IMR-90 (cell line): ENCODE data around the gene CDK12. TPM values are rescaled to one million over a fixed set of nuclear protein-coding genes. Genes with fewer than 3 reads are reported as not detected.

Experiments used
- ATAC-seq: fragments of 200-7000 bp; cut with Tn5 transposase; 2 replicates; pipeline ENCODE4 v1.9.1; 2020; ENCODE audit warnings: low read depth, mild to moderate bottlenecking, moderate library complexity
- BruUV-seq: library from RNA; stranded (reverse); fragments of 400-500 nt; replicated peaks from 2 replicates; lab custom pipeline; 2021; lab: Mats Ljungman, UMichigan
- CTCF ChIA-PET: fragments of 300-600 bp; formaldehyde crosslinking; extraction: SDS; loops from one replicate; lab custom pipeline; 2021; ENCODE audit warnings: antibody characterized with exemption; lab: Yijun Ruan, JAX
- POLR2A ChIA-PET: fragments of 300-600 bp; sonication (Branson Sonifier 250); formaldehyde crosslinking; loops from one replicate; lab custom pipeline; 2022; ENCODE audit warnings: antibody characterized with exemption; ENCODE audit not compliant: unreplicated experiment; lab: Charles Lee
- DNase-seq: peaks from one replicate; pipeline ENCODE4 v3.0.0; 2013
- H2AFZ ChIP-seq: replicated peaks from 2 replicates; pipeline ENCODE3; 2013; ENCODE audit warnings: low read length, mild to moderate bottlenecking; ENCODE audit not compliant: poor library complexity
- H2AK5ac ChIP-seq: 2 replicates; pipeline ENCODE4 v1.6.1; 2013; ENCODE audit warnings: low read depth, low read length, inconsistent platforms
- H2AK9ac ChIP-seq: replicated peaks from 2 replicates; pipeline ENCODE3; 2013; ENCODE audit warnings: mild to moderate bottlenecking, low read depth, low read length, moderate library complexity; ENCODE audit not compliant: poor library complexity
- H2BK120ac ChIP-seq: 2 replicates; pipeline ENCODE4 v1.6.1; 2013; ENCODE audit warnings: low read depth, low read length, inconsistent platforms
- H2BK15ac ChIP-seq: 3 replicates; pipeline ENCODE4 v1.6.1; 2013; ENCODE audit warnings: low read depth, low read length, inconsistent platforms
- H2BK20ac ChIP-seq: 2 replicates; pipeline ENCODE4 v1.6.1; 2013; ENCODE audit warnings: low read depth, mild to moderate bottlenecking, inconsistent platforms, low read length, moderate library complexity
- H2BK5ac ChIP-seq: 2 replicates; pipeline ENCODE4 v1.6.1; 2013; ENCODE audit warnings: mild to moderate bottlenecking, low read depth, low read length, inconsistent platforms; ENCODE audit not compliant: poor library complexity, severe bottlenecking
- H3K14ac ChIP-seq: replicated peaks from 2 replicates; pipeline ENCODE4 v1.6.1; 2013; ENCODE audit warnings: low read depth, low read length, inconsistent platforms
- H3K18ac ChIP-seq: 2 replicates; pipeline ENCODE4 v1.6.1; 2013; ENCODE audit warnings: low read depth, low read length, control low read depth
- H3K23ac ChIP-seq: 2 replicates; pipeline ENCODE4 v1.6.1; 2013; ENCODE audit warnings: low read depth, low read length, inconsistent platforms
- H3K27ac ChIP-seq: 2 replicates; pipeline ENCODE4 v1.5.1; 2013; ENCODE audit warnings: mild to moderate bottlenecking, control low read depth, low read length; ENCODE audit not compliant: insufficient read depth
- H3K27me3 ChIP-seq: 2 replicates; pipeline ENCODE4 v1.6.1; 2013; ENCODE audit warnings: low read length; ENCODE audit not compliant: control insufficient read depth, insufficient read depth
- H3K36me3 ChIP-seq: 2 replicates; pipeline ENCODE4 v1.6.1; 2013; ENCODE audit warnings: low read length, mixed read lengths; ENCODE audit not compliant: control insufficient read depth, insufficient read depth
- H3K4ac ChIP-seq: 2 replicates; pipeline ENCODE4 v1.6.1; 2013; ENCODE audit warnings: low read depth, low read length, inconsistent platforms
- H3K4me1 ChIP-seq: 2 replicates; pipeline ENCODE4 v1.6.1; 2013; ENCODE audit warnings: low read length, mixed read lengths; ENCODE audit not compliant: control insufficient read depth, insufficient read depth
- H3K4me2 ChIP-seq: 2 replicates; pipeline ENCODE4 v1.6.1; 2013; ENCODE audit warnings: low read depth, mild to moderate bottlenecking, control low read depth, low read length, moderate library complexity
- H3K4me3 ChIP-seq: 2 replicates; pipeline ENCODE4 v1.5.1; 2013; ENCODE audit warnings: low read depth, mild to moderate bottlenecking, control low read depth, low read length, moderate library complexity; ENCODE audit not compliant: insufficient read depth
- H3K56ac ChIP-seq: 2 replicates; pipeline ENCODE4 v1.6.1; 2013; ENCODE audit warnings: low read length, inconsistent platforms; ENCODE audit not compliant: insufficient read depth; ENCODE audit errors: extremely low read depth
- H3K79me1 ChIP-seq, 2 experiments: 2 replicates each; pipeline ENCODE4 v1.6.1; 2013; ENCODE audit warnings: low read length in 2 of 2, inconsistent platforms in 1 of 2, low read depth in 1 of 2
- H3K9ac ChIP-seq: 2 replicates; pipeline ENCODE4 v1.6.1; 2013; ENCODE audit warnings: low read depth, low read length, control low read depth
- H3K9me1 ChIP-seq: 2 replicates; pipeline ENCODE4 v1.6.1; 2013; ENCODE audit warnings: low read length, inconsistent platforms; ENCODE audit not compliant: insufficient read depth
- H3K9me3 ChIP-seq: 2 replicates; pipeline ENCODE4 v1.6.1; 2013; ENCODE audit warnings: low read length; ENCODE audit not compliant: control insufficient read depth, insufficient read depth
- H4K20me1 ChIP-seq: 2 replicates; pipeline ENCODE4 v1.6.1; 2013; ENCODE audit warnings: low read length, inconsistent platforms; ENCODE audit not compliant: insufficient read depth
- H4K5ac ChIP-seq: 2 replicates; pipeline ENCODE4 v1.6.1; 2013; ENCODE audit warnings: mild to moderate bottlenecking, low read depth, low read length, control low read depth
- H4K8ac ChIP-seq, 2 experiments: 2 replicates each; pipeline ENCODE4 v1.6.1; 2013; ENCODE audit warnings: low read depth in 2 of 2, low read length in 2 of 2, control low read depth in 1 of 2, inconsistent platforms in 1 of 2
- H4K91ac ChIP-seq: 2 replicates; pipeline ENCODE4 v1.6.1; 2013; ENCODE audit warnings: low read depth, low read length, inconsistent platforms; ENCODE audit not compliant: insufficient read depth
- BHLHE40 ChIP-seq: fragments of 150-350 bp; IDR thresholded peaks from 2 replicates; pipeline ENCODE4 v1.6.1; 2016; ENCODE audit warnings: mild to moderate bottlenecking, low read depth, low read length
- CEBPB ChIP-seq: IDR thresholded peaks from 2 replicates; pipeline ENCODE4 v1.6.1; 2012; ENCODE audit warnings: low read depth, low read length, improper control_type of control experiment
- CHD1 ChIP-seq: IDR thresholded peaks from 2 replicates; pipeline ENCODE4 v1.6.1; 2012; ENCODE audit warnings: low read depth, low read length, improper control_type of control experiment
- CTCF ChIP-seq: conservative IDR thresholded peaks from 2 replicates; pipeline ENCODE4 v1.5.1; 2012; ENCODE audit warnings: mild to moderate bottlenecking, low read depth, low read length, improper control_type of control experiment
- ELK1 ChIP-seq: fragments of 150-350 bp; IDR thresholded peaks from 2 replicates; pipeline ENCODE4 v1.6.1; 2016; ENCODE audit warnings: low read depth, mild to moderate bottlenecking, low read length, moderate library complexity, borderline replicate concordance
- FOS ChIP-seq: fragments of 150-350 bp; IDR thresholded peaks from 2 replicates; pipeline ENCODE4 v1.6.1; 2016; ENCODE audit warnings: low read depth, low read length
- MAFK ChIP-seq: IDR thresholded peaks from 2 replicates; pipeline ENCODE4 v1.6.1; 2012; ENCODE audit warnings: low read depth, low read length, improper control_type of control experiment
- MAZ ChIP-seq: IDR thresholded peaks from 2 replicates; pipeline ENCODE4 v1.6.1; 2012; ENCODE audit warnings: low read depth, mild to moderate bottlenecking, low read length, improper control_type of control experiment, moderate library complexity, borderline replicate concordance
- MXI1 ChIP-seq: IDR thresholded peaks from 2 replicates; pipeline ENCODE4 v1.6.1; 2012; ENCODE audit warnings: low read depth, mild to moderate bottlenecking, low read length, moderate library complexity, borderline replicate concordance
- NFE2L2 ChIP-seq: fragments of 150-350 bp; IDR thresholded peaks from 2 replicates; pipeline ENCODE4 v1.6.1; 2016; ENCODE audit warnings: low read depth, mild to moderate bottlenecking, low read length
- POLR2A ChIP-seq: IDR thresholded peaks from 2 replicates; pipeline ENCODE4 v1.6.1; 2012; ENCODE audit warnings: mild to moderate bottlenecking, low read depth, low read length
- RAD21 ChIP-seq: IDR thresholded peaks from 2 replicates; pipeline ENCODE4 v1.6.1; 2012; ENCODE audit warnings: low read length, improper control_type of control experiment
- RCOR1 ChIP-seq: IDR thresholded peaks from 2 replicates; pipeline ENCODE4 v1.6.1; 2012; ENCODE audit warnings: mild to moderate bottlenecking, low read length, improper control_type of control experiment; ENCODE audit not compliant: insufficient replicate concordance
- RFX5 ChIP-seq: IDR thresholded peaks from 2 replicates; pipeline ENCODE4 v1.8.0; 2012; ENCODE audit warnings: low read depth, mild to moderate bottlenecking, low read length, moderate library complexity
- SMC3 ChIP-seq: fragments of 150-350 bp; IDR thresholded peaks from 2 replicates; pipeline ENCODE4 v1.6.1; 2016; ENCODE audit warnings: low read depth, mild to moderate bottlenecking, antibody characterized with exemption, low read length, moderate library complexity
- WGBS, 2 experiments: methylation state at CpG; one replicate each; pipeline versions ENCODE4 v1.1.5 to v1.1.7; 2013; ENCODE audit warnings: missing lambda C conversion rate in 2 of 2; ENCODE audit not compliant: insufficient read length in 1 of 2; ENCODE audit errors: extremely low coverage in 2 of 2; 5-methylcytosine and 5-hydroxymethylcytosine counted together
- dilution Hi-C: fragments of 300-500 bp; cut with HindIII; formaldehyde crosslinking; loops from one replicate; pipeline ENCODE4 v1.14.3; 2018; ENCODE audit warnings: low sequenced_read_pairs; ENCODE audit not compliant: unreplicated experiment
- in situ Hi-C: fragments of 300-500 bp; cut with MboI; formaldehyde crosslinking; loops from 3 replicates; pipeline ENCODE4 v1.14.3; 2019; ENCODE audit warnings: low sequenced_read_pairs, inconsistent platforms, mixed read lengths
- intact Hi-C: fragments of 100-400 bp; cut with micrococcal nuclease; formaldehyde crosslinking; loops from 2 replicates; pipeline ENCODE4 v1.10.0; 2022
- polyA plus RNA-seq, 3 experiments: library from polyadenylated mRNA; depleted of rRNA; stranded (reverse); fragments of >200 nt; gene quantifications; 2 replicates each; pipeline ENCODE4 v1.2.3, GENCODE V29; 2012; ENCODE audit warnings: low replicate concordance in 1 of 3
- total RNA-seq: library from RNA; depleted of rRNA; stranded (reverse); fragments of >200 nt; gene quantifications from 2 replicates; pipeline ENCODE4 v1.2.3, GENCODE V29; 2012
- TF ChIP-seq, protein P1 (sequence below): fragments of 150-350 bp; IDR thresholded peaks from 2 replicates; pipeline ENCODE4 v1.6.1; 2017; ENCODE audit warnings: mild to moderate bottlenecking, antibody characterized with exemption, low read length, low read depth

The CDK12 gene
- total and polyA plus RNA-seq, 2 of the 4 experiments (the other 2 are of a cell fraction): 16.1 to 27.1 TPM

- Histone ChIP-seq H3K36me3 (peaks cover 27% of the 10 kb centered on the region), H3K79me1 (peaks cover 2 to 3% of the 10 kb centered on the region in 2 experiments; a peak in 2 of 4 replicates), H4K8ac (no peak overlapping the region), H3K56ac (no peak overlapping the region), H3K27me3 (no peaks in the 10 kb centered on the region), H2BK20ac (no peak overlapping the region), H3K9me1 (no peaks in the 10 kb centered on the region; the same call in 1 of the 2 replicates), H2BK5ac (no peak overlapping the region), H4K5ac (no peak overlapping the region), H2AFZ (no peak overlapping the region), H3K14ac (no peak overlapping the region), H3K23ac (no peak overlapping the region), H4K91ac (no peak overlapping the region), H3K4me3 (no peak overlapping the region), H3K9me3 (no peaks in the 10 kb centered on the region), H2BK15ac (no peak overlapping the region), H3K4ac (no peak overlapping the region), H3K9ac (no peak overlapping the region), H2BK120ac (no peak overlapping the region), H3K4me2 (no peak overlapping the region), H4K20me1 (no peaks in the 10 kb centered on the region; the same call in 1 of the 2 replicates), H3K18ac (no peak overlapping the region), H2AK5ac (no peak overlapping the region), H2AK9ac (no peak overlapping the region), H3K4me1 (no peaks in the 10 kb centered on the region), H3K27ac (no peak overlapping the region)
- DNase-seq (no peak), ATAC-seq (no peak)
- CTCF ChIA-PET: no interaction called here
- in situ Hi-C loops: no loop called here
- TF ChIP-seq MAFK (no peak), POLR2A (no peak), RAD21 (no peak), SMC3 (no peak), CTCF (no peak), ELK1 (no peak), RCOR1 (no peak), MAZ (no peak), CHD1 (no peak), CEBPB (no peak), BHLHE40 (no peak), MXI1 (no peak), RFX5 (no peak), FOS (no peak), NFE2L2 (no peak)
- TF ChIP-seq, protein P1, sequence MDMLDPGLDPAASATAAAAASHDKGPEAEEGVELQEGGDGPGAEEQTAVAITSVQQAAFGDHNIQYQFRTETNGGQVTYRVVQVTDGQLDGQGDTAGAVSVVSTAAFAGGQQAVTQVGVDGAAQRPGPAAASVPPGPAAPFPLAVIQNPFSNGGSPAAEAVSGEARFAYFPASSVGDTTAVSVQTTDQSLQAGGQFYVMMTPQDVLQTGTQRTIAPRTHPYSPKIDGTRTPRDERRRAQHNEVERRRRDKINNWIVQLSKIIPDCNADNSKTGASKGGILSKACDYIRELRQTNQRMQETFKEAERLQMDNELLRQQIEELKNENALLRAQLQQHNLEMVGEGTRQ: no peak
- WGBS, 2 experiments: 77% methylated on average over 3 of the region's 10 CpGs; no CpG with 5 or more reads in 1 of the 2 experiments
- dilution Hi-C loops: no loop called here
- intact Hi-C loops: no loop called here
- BruUV-seq: no TSS peak
- POLR2A ChIA-PET: no interaction called here
These were observed 69.2 kb downstream of the CDK12 start for GRCh38 chr17:39530513-39530912.
